ENCODE measurements around the gene OVCA2. TPM values are rescaled to one million over a fixed set of nuclear protein-coding genes. Genes with fewer than 3 reads are reported as not detected.
"Not testable (repeated sequence)": the region's sequence is repeated elsewhere in the genome, so short reads cannot be mapped to it uniquely, and the experiment has no call there.

OVCA2 gene
- total RNA-seq, 5 donors from 2014 or later (not counting 1 experiment from before 2014, with no cell fraction given): 31.0 to 36.8 (median 31.8) TPM

DNA sequence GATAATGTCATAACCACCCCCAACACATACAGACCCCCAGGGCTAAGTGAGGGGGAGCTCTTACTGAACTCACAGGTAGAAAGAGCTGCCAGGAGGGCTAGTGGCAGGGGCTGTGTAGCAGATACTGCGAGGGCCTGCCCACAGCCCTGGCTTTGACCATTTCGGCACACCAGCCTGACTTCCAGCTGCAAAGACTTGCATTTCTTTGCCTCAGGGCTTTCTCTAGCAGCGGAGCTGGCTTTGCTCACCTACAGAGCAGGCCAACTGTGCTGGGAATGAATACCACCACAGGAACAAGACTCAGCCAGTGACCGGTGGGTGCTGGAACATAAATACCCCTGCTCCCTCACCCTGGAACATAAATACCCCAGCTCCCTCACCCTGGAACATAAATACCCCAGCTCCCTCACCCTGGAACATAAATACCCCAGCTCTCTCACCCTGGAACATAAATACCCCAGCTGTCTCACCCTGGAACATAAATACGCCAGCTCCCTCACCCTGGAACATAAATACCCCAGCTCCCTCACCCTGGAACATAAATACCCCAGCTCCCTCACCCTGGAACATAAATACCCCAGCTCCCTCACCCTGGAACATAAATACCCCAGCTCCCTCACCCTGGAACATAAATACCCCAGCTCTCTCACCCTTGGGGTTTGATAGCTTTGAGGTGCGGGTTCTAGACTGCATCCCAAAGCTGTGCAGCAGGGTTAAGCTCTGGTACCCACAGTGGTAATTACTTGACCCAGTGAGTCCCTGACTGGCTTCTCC is 28.4 kb upstream of the OVCA2 start:
- CTCF ChIA-PET; H3K4me1 ChIP-seq (ENCODE audit: control insufficient read depth in 1 of 2, extremely low read depth in 1 of 2, insufficient read depth in 2 of 2, low read length in 2 of 2); H3K4me3 ChIP-seq (ENCODE audit: control insufficient read depth in 1 of 2, extremely low read depth in 1 of 2, low read length in 1 of 2); H3K9me3 Mint-ChIP-seq; H3K36me3 ChIP-seq (ENCODE audit: control insufficient read depth in 2 of 2, extremely low read depth in 1 of 2, insufficient read depth in 1 of 2, low read length in 1 of 2); H3K4me1 Mint-ChIP-seq; H3K27ac ChIP-seq (ENCODE audit: low read length); H3K36me3 Mint-ChIP-seq; H3K4me3 Mint-ChIP-seq; ATAC-seq (replicated peaks in 1 of 4); H3K27ac Mint-ChIP-seq; DNase-seq; H3K9me3 ChIP-seq: not testable (repeated sequence)
- 100% methylated on average over 4 of the region's 6 CpGs for WGBS (ENCODE audit: insufficient coverage)
- peaks cover 9 to 18% of the 10 kb centered on the region in 2 donors for H3K27me3 Mint-ChIP-seq
- peaks cover 0 to 51% of the 10 kb centered on the region in 2 experiments for H3K27me3 ChIP-seq (replicated peaks in 1 of 2; ENCODE audit: control insufficient read depth in 2 of 2, extremely low read depth in 1 of 2, insufficient read depth in 2 of 2, low read length in 1 of 2)
- POLR2A ChIA-PET: interaction anchor here in 1 of 2 donors (0.5 kb wide), 1 partner anchor 12 kb away, joined by 4 read pairs; the partner anchor contains the start of gene RTN4RL1

DNA sequence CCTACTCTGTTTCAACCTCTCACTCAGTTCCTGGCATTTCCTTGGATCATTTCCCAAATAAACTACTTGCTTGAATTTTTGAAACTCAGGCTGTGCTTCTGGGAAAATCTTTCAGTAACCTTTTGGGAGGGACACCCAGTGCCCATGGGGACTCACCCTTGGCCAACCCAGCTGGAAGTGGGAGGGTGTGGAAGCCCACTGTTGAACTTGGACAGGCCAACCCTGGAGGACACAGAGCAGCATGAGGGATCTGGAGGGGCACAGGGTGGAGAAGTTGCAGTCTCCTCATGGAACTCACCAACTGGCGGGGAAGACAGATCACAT is 27.9 kb upstream of the OVCA2 start:
- Histone ChIP-seq H3K9me3 (no peaks in the 10 kb centered on the region), H3K27me3 (replicated peaks in 1 of 2; ENCODE audit: control insufficient read depth in 2 of 2, extremely low read depth in 1 of 2, insufficient read depth in 2 of 2, low read length in 1 of 2) (peaks cover 0 to 56% of the 10 kb centered on the region in 2 experiments), H3K4me3 (ENCODE audit: control insufficient read depth in 1 of 2, extremely low read depth in 1 of 2, low read length in 1 of 2) (no peak overlapping the region), H3K4me1 (ENCODE audit: control insufficient read depth in 1 of 2, extremely low read depth in 1 of 2, insufficient read depth in 2 of 2, low read length in 2 of 2) (no peaks in the 10 kb centered on the region), H3K27ac (ENCODE audit: low read length) (no peak overlapping the region), H3K36me3 (ENCODE audit: control insufficient read depth in 2 of 2, extremely low read depth in 1 of 2, insufficient read depth in 1 of 2, low read length in 1 of 2) (no peaks in the 10 kb centered on the region)
- Mint-ChIP-seq H3K27me3 (peaks cover 10 to 19% of the 10 kb centered on the region in 2 donors), H3K4me1 (no peaks in the 10 kb centered on the region), H3K36me3 (no peaks in the 10 kb centered on the region), H3K27ac (no peak overlapping the region), H3K9me3 (no peaks in the 10 kb centered on the region), H3K4me3 (no peak overlapping the region)
- 80% methylated on average over 1 of the region's 1 CpG for WGBS (ENCODE audit: insufficient coverage)
- DNase-seq (no peak), ATAC-seq (replicated peaks in 1 of 4) (no peak)
- CTCF ChIA-PET: no interaction called here
- POLR2A ChIA-PET: interaction anchor here in 1 of 2 donors (0.5 kb wide), 1 partner anchor 11 kb away, joined by 4 read pairs; the partner anchor contains the start of gene RTN4RL1

- Mint-ChIP-seq H3K4me1 (no peaks in the 10 kb centered on the region), H3K36me3 (no peaks in the 10 kb centered on the region), H3K9me3 (no peaks in the 10 kb centered on the region), H3K27me3 (peaks cover 16 to 28% of the 10 kb centered on the region in 2 donors), H3K27ac (no peak overlapping the region), H3K4me3 (no peak overlapping the region)
- Histone ChIP-seq H3K36me3 (ENCODE audit: control insufficient read depth in 2 of 2, extremely low read depth in 1 of 2, insufficient read depth in 1 of 2, low read length in 1 of 2) (no peaks in the 10 kb centered on the region), H3K4me1 (ENCODE audit: control insufficient read depth in 1 of 2, extremely low read depth in 1 of 2, insufficient read depth in 2 of 2, low read length in 2 of 2) (no peaks in the 10 kb centered on the region), H3K4me3 (ENCODE audit: control insufficient read depth in 1 of 2, extremely low read depth in 1 of 2, low read length in 1 of 2) (no peak overlapping the region), H3K27me3 (replicated peaks in 1 of 2; ENCODE audit: control insufficient read depth in 2 of 2, extremely low read depth in 1 of 2, insufficient read depth in 2 of 2, low read length in 1 of 2) (peaks cover 0 to 69% of the 10 kb centered on the region in 2 experiments), H3K9me3 (no peaks in the 10 kb centered on the region), H3K27ac (ENCODE audit: low read length) (no peak overlapping the region)
- POLR2A ChIA-PET: no interaction called here
- ATAC-seq (replicated peaks in 1 of 4): no peak
- WGBS (ENCODE audit: insufficient coverage): 81% methylated on average over 10 of the region's 14 CpGs
- CTCF ChIA-PET: no interaction called here
- DNase-seq: no peak
These were observed 26.5 kb upstream of the OVCA2 start for GRCh38 chr17:2015314-2015713.

DNA sequence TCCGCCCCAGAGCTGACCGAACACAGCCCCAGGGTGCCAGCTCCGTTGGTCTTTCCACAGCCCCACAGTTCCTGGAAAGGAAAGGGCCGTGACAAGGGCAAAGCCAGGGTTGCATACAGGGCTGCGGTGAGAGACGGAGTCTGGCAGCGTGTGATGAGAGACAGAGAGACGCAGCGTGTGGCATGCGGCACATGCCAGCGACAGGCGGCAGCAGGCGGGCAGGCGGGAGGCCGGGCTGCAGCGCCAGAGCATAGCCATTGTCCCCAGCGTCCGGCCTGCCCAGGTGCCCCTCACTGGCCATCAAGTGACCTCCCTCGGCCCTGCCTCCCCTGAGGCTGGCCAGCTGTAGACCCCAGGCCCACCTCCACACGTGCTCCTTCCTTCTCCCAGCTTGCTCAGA is 25.3 kb upstream of the OVCA2 start:
- Mint-ChIP-seq H3K4me3 (no peak overlapping the region), H3K27ac (no peak overlapping the region), H3K27me3 (peaks cover 18 to 28% of the 10 kb centered on the region in 2 donors), H3K36me3 (no peaks in the 10 kb centered on the region), H3K4me1 (peaks cover 0 to 3% (median 0%) of the 10 kb centered on the region in 3 donors), H3K9me3 (no peaks in the 10 kb centered on the region)
- DNase-seq (no peak), ATAC-seq (replicated peaks in 1 of 4) (no peak)
- Histone ChIP-seq H3K4me1 (ENCODE audit: control insufficient read depth in 1 of 2, extremely low read depth in 1 of 2, insufficient read depth in 2 of 2, low read length in 2 of 2) (no peaks in the 10 kb centered on the region), H3K27me3 (replicated peaks in 1 of 2; ENCODE audit: control insufficient read depth in 2 of 2, extremely low read depth in 1 of 2, insufficient read depth in 2 of 2, low read length in 1 of 2) (peaks cover 0 to 73% of the 10 kb centered on the region in 2 experiments), H3K4me3 (ENCODE audit: control insufficient read depth in 1 of 2, extremely low read depth in 1 of 2, low read length in 1 of 2) (no peak overlapping the region), H3K36me3 (ENCODE audit: control insufficient read depth in 2 of 2, extremely low read depth in 1 of 2, insufficient read depth in 1 of 2, low read length in 1 of 2) (no peaks in the 10 kb centered on the region), H3K27ac (ENCODE audit: low read length) (no peak overlapping the region), H3K9me3 (no peaks in the 10 kb centered on the region)
- CTCF ChIA-PET: no interaction called here
- POLR2A ChIA-PET: no interaction called here
- WGBS (ENCODE audit: insufficient coverage): 90% methylated on average over 19 of the region's 20 CpGs

DNA sequence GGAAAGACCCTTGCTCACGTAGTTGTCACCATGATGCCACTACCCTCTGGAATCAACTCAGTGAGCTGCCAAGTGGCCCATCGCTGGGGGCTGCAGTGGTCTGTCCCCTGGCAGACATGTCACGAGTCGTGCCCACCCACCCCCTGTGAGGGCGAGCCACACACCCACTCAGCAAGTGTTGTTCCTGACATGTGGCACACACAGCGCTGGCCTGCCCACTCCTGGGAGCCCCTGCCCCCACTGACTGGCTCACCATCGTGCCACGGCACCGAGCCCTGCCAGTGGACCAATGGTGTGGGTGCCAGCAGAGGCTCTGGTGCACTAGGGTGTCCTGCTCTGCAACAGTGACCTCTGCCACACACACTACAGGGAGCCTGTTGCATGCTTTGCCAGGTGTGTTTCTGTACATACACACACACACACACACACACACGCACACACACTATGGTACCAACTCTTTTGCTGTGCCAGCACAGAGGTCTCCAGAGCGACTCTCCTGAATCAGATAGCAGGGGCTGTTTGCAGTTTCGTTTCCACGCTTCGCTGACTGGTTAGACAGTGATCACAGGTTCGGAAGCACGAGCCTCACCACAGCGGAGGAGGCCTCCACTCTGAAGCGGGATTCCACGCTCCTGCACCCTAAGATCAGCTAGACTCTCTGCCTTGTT is 24.4 kb upstream of the OVCA2 start:
- H3K4me1 Mint-ChIP-seq: peaks cover under 1 to 5% (median 2%) of the 10 kb centered on the region in 3 donors

GRCh38 chr17:2018716-2019510 is 22.9 kb upstream of the OVCA2 start:
- Mint-ChIP-seq H3K27me3 (peaks cover 15 to 24% of the 10 kb centered on the region in 2 donors), H3K4me3 (no peak overlapping the region), H3K4me1 (peaks cover 12 to 14% (median 13%) of the 10 kb centered on the region in 3 donors), H3K9me3 (no peaks in the 10 kb centered on the region), H3K36me3 (no peaks in the 10 kb centered on the region), H3K27ac (no peak overlapping the region)
- H3K4me1 ChIP-seq (ENCODE audit: control insufficient read depth in 1 of 2, extremely low read depth in 1 of 2, insufficient read depth in 2 of 2, low read length in 2 of 2): peaks cover 6 to 18% of the 10 kb centered on the region in 2 experiments
- H3K4me3 ChIP-seq (ENCODE audit: control insufficient read depth in 1 of 2, extremely low read depth in 1 of 2, low read length in 1 of 2): no peak overlapping the region
- no peaks in the 10 kb centered on the region for H3K9me3 ChIP-seq
- WGBS (ENCODE audit: insufficient coverage): 80% methylated on average over 24 of the region's 24 CpGs
- ChIA-PET POLR2A (no interaction called here), CTCF (no interaction called here)
- no peaks in the 10 kb centered on the region for H3K36me3 ChIP-seq (ENCODE audit: control insufficient read depth in 2 of 2, extremely low read depth in 1 of 2, insufficient read depth in 1 of 2, low read length in 1 of 2)
- ATAC-seq (replicated peaks in 1 of 4) (no peak), DNase-seq (no peak)
- peaks cover 0 to 86% of the 10 kb centered on the region in 2 experiments for H3K27me3 ChIP-seq (replicated peaks in 1 of 2; ENCODE audit: control insufficient read depth in 2 of 2, extremely low read depth in 1 of 2, insufficient read depth in 2 of 2, low read length in 1 of 2)
- H3K27ac ChIP-seq (ENCODE audit: low read length): no peak overlapping the region

More for the DNA sequence above, 24.4 kb upstream of the OVCA2 start:
- no peaks in the 10 kb centered on the region for H3K9me3 ChIP-seq
- POLR2A ChIA-PET: no interaction called here
- H3K4me3 Mint-ChIP-seq: no peak overlapping the region
- H3K27me3 ChIP-seq (replicated peaks in 1 of 2; ENCODE audit: control insufficient read depth in 2 of 2, extremely low read depth in 1 of 2, insufficient read depth in 2 of 2, low read length in 1 of 2): peaks cover 0 to 78% of the 10 kb centered on the region in 2 experiments
- DNase-seq (no peak), ATAC-seq (replicated peaks in 1 of 4) (no peak)
- H3K4me3 ChIP-seq (ENCODE audit: control insufficient read depth in 1 of 2, extremely low read depth in 1 of 2, low read length in 1 of 2): no peak overlapping the region
- no peak overlapping the region for H3K27ac ChIP-seq (ENCODE audit: low read length)
- peaks cover 0 to 3% of the 10 kb centered on the region in 2 experiments for H3K4me1 ChIP-seq (ENCODE audit: control insufficient read depth in 1 of 2, extremely low read depth in 1 of 2, insufficient read depth in 2 of 2, low read length in 2 of 2)
- no peak overlapping the region for H3K27ac Mint-ChIP-seq
- no peaks in the 10 kb centered on the region for H3K9me3 Mint-ChIP-seq
- peaks cover 17 to 26% of the 10 kb centered on the region in 2 donors for H3K27me3 Mint-ChIP-seq
- H3K36me3 Mint-ChIP-seq: no peaks in the 10 kb centered on the region
- WGBS (ENCODE audit: insufficient coverage): 80% methylated on average over 16 of the region's 19 CpGs
- H3K36me3 ChIP-seq (ENCODE audit: control insufficient read depth in 2 of 2, extremely low read depth in 1 of 2, insufficient read depth in 1 of 2, low read length in 1 of 2): no peaks in the 10 kb centered on the region
- CTCF ChIA-PET: no interaction called here

Data from T-cell (primary cell).